Measurements from ENCODE around the gene JAML. TPM values are rescaled to one million over a fixed set of nuclear protein-coding genes. Genes with fewer than 3 reads are reported as not detected.

JAML gene
- polyA plus RNA-seq, 1 donor from 2014 or later, result 0.28 TPM

DNA sequence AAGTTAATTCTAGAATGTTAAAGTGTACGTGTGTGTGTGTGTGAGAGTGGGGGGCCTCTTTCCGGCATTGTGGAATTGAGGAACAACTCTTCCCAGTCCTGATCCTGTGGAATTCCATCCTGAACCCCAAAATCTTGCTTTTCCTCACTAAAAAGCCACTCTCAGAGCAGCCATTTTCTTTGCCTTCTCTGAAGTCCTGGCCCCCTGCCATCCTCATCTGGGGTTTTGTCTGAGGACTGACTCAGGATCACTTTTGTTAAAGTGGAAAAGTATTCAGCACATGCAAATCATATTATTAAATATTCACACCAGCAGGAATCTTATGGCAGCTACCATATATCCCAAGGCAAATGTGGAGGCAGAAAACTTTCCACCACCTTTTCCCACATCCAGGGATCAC lies 76.0 kb downstream of the JAML start:
- TF ChIP-seq TAF1 (IDR thresholded peaks at IDR 0.05; ENCODE audit: low read depth), result no peak
- TF ChIP-seq, protein P1, sequence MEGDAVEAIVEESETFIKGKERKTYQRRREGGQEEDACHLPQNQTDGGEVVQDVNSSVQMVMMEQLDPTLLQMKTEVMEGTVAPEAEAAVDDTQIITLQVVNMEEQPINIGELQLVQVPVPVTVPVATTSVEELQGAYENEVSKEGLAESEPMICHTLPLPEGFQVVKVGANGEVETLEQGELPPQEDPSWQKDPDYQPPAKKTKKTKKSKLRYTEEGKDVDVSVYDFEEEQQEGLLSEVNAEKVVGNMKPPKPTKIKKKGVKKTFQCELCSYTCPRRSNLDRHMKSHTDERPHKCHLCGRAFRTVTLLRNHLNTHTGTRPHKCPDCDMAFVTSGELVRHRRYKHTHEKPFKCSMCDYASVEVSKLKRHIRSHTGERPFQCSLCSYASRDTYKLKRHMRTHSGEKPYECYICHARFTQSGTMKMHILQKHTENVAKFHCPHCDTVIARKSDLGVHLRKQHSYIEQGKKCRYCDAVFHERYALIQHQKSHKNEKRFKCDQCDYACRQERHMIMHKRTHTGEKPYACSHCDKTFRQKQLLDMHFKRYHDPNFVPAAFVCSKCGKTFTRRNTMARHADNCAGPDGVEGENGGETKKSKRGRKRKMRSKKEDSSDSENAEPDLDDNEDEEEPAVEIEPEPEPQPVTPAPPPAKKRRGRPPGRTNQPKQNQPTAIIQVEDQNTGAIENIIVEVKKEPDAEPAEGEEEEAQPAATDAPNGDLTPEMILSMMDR (IDR thresholded peaks at IDR 0.05; ENCODE audit: poor library complexity, severe bottlenecking), result no peak
- TF ChIP-seq POLR2AphosphoS5 (IDR thresholded peaks at IDR 0.05), result no peak
- no peak for TF ChIP-seq RAD21 (conservative IDR thresholded peaks at IDR 0.05)
- no peak for TF ChIP-seq EZH2 (IDR thresholded peaks at IDR 0.05; ENCODE audit: borderline replicate concordance, insufficient read depth, low read length, poor library complexity, severe bottlenecking)
- TF ChIP-seq, protein P2, sequence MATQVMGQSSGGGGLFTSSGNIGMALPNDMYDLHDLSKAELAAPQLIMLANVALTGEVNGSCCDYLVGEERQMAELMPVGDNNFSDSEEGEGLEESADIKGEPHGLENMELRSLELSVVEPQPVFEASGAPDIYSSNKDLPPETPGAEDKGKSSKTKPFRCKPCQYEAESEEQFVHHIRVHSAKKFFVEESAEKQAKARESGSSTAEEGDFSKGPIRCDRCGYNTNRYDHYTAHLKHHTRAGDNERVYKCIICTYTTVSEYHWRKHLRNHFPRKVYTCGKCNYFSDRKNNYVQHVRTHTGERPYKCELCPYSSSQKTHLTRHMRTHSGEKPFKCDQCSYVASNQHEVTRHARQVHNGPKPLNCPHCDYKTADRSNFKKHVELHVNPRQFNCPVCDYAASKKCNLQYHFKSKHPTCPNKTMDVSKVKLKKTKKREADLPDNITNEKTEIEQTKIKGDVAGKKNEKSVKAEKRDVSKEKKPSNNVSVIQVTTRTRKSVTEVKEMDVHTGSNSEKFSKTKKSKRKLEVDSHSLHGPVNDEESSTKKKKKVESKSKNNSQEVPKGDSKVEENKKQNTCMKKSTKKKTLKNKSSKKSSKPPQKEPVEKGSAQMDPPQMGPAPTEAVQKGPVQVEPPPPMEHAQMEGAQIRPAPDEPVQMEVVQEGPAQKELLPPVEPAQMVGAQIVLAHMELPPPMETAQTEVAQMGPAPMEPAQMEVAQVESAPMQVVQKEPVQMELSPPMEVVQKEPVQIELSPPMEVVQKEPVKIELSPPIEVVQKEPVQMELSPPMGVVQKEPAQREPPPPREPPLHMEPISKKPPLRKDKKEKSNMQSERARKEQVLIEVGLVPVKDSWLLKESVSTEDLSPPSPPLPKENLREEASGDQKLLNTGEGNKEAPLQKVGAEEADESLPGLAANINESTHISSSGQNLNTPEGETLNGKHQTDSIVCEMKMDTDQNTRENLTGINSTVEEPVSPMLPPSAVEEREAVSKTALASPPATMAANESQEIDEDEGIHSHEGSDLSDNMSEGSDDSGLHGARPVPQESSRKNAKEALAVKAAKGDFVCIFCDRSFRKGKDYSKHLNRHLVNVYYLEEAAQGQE (IDR thresholded peaks at IDR 0.05; ENCODE audit: borderline replicate concordance), result no peak
- no peak for TF ChIP-seq EP300 (conservative IDR thresholded peaks at IDR 0.05; ENCODE audit: poor library complexity, severe bottlenecking)
- TF ChIP-seq SMC3 (conservative IDR thresholded peaks at IDR 0.05; ENCODE audit: poor library complexity), result no peak
- no peak for TF ChIP-seq MXI1 (conservative IDR thresholded peaks at IDR 0.05; ENCODE audit: poor library complexity, severe bottlenecking)
- Histone ChIP-seq H3K27me3 (ENCODE audit: insufficient read depth, low read depth, low read length) (peaks cover 66% of the 10 kb centered on the region), H3K9me2 (ENCODE audit: insufficient read depth, low read length) (no peaks in the 10 kb centered on the region)

DNA sequence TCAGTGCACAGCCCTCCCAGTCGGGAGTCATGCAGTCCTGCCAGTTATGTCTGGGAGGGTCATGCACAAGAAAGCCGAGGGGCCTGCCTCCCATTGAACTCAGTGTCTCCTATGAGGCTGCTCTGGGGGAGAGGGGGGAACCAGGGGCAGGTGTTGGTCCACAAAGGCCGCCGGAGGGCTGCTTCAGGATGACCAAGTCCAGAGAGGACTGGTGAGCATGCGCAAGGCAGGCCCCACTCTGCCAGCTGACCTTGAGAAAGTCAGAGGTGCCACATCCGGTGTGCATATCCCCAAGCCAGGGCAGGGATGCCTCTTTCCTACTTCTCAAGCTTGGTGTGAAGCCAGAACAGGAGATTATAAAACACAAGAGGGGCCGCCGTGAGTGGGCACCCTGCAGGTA lies 76.6 kb downstream of the JAML start:
- no peaks in the 10 kb centered on the region for H3K9me3 ChIP-seq (ENCODE audit: low read length)
- no peaks in the 10 kb centered on the region for H3K79me2 ChIP-seq (replicated peaks; ENCODE audit: insufficient read depth, low read length)
- no peaks in the 10 kb centered on the region for H3K36me3 ChIP-seq (ENCODE audit: insufficient read depth, low read length)
- no peaks in the 10 kb centered on the region for H4K20me1 ChIP-seq (ENCODE audit: insufficient read depth)
- no peak overlapping the region for H3K27ac ChIP-seq (ENCODE audit: low read length)
- H3K9me2 ChIP-seq (ENCODE audit: insufficient read depth, low read length), result no peaks in the 10 kb centered on the region
- no peak overlapping the region for H3K4me3 ChIP-seq (ENCODE audit: low read length)
- no peaks in the 10 kb centered on the region for H3F3A ChIP-seq (ENCODE audit: insufficient read depth, low read length, poor library complexity, severe bottlenecking)
- no peak overlapping the region for H3K9ac ChIP-seq (ENCODE audit: low read length)
- no peak overlapping the region for H3K4me2 ChIP-seq (ENCODE audit: low read length)
- no peak overlapping the region for H2AFZ ChIP-seq (ENCODE audit: low read depth, low read length)
- TF ChIP-seq RAD21 (conservative IDR thresholded peaks at IDR 0.05) (no peak), POLR2AphosphoS5 (IDR thresholded peaks at IDR 0.05) (no peak), EP300 (conservative IDR thresholded peaks at IDR 0.05; ENCODE audit: poor library complexity, severe bottlenecking) (no peak), SMC3 (conservative IDR thresholded peaks at IDR 0.05; ENCODE audit: poor library complexity) (no peak), EZH2 (IDR thresholded peaks at IDR 0.05; ENCODE audit: borderline replicate concordance, insufficient read depth, low read length, poor library complexity, severe bottlenecking) (no peak), MXI1 (conservative IDR thresholded peaks at IDR 0.05; ENCODE audit: poor library complexity, severe bottlenecking) (no peak), TAF1 (IDR thresholded peaks at IDR 0.05; ENCODE audit: low read depth) (no peak)
- TF ChIP-seq, protein P1 (IDR thresholded peaks at IDR 0.05; ENCODE audit: poor library complexity, severe bottlenecking), result no peak
- TF ChIP-seq, protein P2 (IDR thresholded peaks at IDR 0.05; ENCODE audit: borderline replicate concordance), result no peak
- peaks cover 63% of the 10 kb centered on the region for H3K27me3 ChIP-seq (ENCODE audit: insufficient read depth, low read depth, low read length)

More for the DNA sequence above, 76.0 kb downstream of the JAML start:
- Histone ChIP-seq H3K79me2 (replicated peaks; ENCODE audit: insufficient read depth, low read length) (no peaks in the 10 kb centered on the region), H3K36me3 (ENCODE audit: insufficient read depth, low read length) (no peaks in the 10 kb centered on the region), H3K4me2 (ENCODE audit: low read length) (no peak overlapping the region), H3K4me3 (ENCODE audit: low read length) (no peak overlapping the region), H3K9me3 (ENCODE audit: low read length) (no peaks in the 10 kb centered on the region), H2AFZ (ENCODE audit: low read depth, low read length) (no peak overlapping the region), H3F3A (ENCODE audit: insufficient read depth, low read length, poor library complexity, severe bottlenecking) (no peaks in the 10 kb centered on the region), H4K20me1 (ENCODE audit: insufficient read depth) (no peaks in the 10 kb centered on the region), H3K27ac (ENCODE audit: low read length) (no peak overlapping the region), H3K9ac (ENCODE audit: low read length) (no peak overlapping the region)

All from neural cell (in vitro differentiated cells).